T-cell (primary cell): Measurements from ENCODE around the gene PLA2G12B. TPM values are rescaled to one million over a fixed set of nuclear protein-coding genes. Genes with fewer than 3 reads are reported as not detected.

ENCODE experiments used
- ATAC-seq, 4 experiments: fragments of 200-7000 bp in 3 of 4; fragments of 150-1000 bp in 1 of 4; cut with Tn5 transposase; replicated peaks in 1 of 4; 1 replicate in 3 of 4; 2 replicates in 1 of 4; pipeline ENCODE4 v1.10.0; 2021; ENCODE audit warnings: moderate library complexity in 3 of 4, mild to moderate bottlenecking in 2 of 4, moderate number of reproducible peaks in 1 of 4
- CTCF ChIA-PET, 2 donors: fragments of 300-600 bp; sonication (Branson Sonifier 250); formaldehyde crosslinking; loops; one replicate each; lab custom pipeline; 2022; ENCODE audit warnings: antibody characterized with exemption in 2 of 2; lab: Charles Lee
- POLR2A ChIA-PET, 2 donors: fragments of 300-600 bp; sonication (Branson Sonifier 250); formaldehyde crosslinking; loops; one replicate each; lab custom pipeline; 2022; ENCODE audit warnings: antibody characterized with exemption in 2 of 2; lab: Charles Lee
- DNase-seq, 35 experiments: peaks; one replicate each; pipeline versions ENCODE4 v3.0.0 to v3.0.0-alpha.2; 2013 to 2023
- H3K27ac ChIP-seq: one replicate; pipeline ENCODE4 v1.5.1; 2013; ENCODE audit warnings: low read length
- H3K27me3 ChIP-seq, 2 experiments: replicated peaks in 1 of 2; 1 replicate in 1 of 2; 2 replicates in 1 of 2; pipeline versions ENCODE4 v1.6.1 to v1.7.0; 2013; ENCODE audit warnings: low read length in 1 of 2, mixed read lengths in 1 of 2; ENCODE audit not compliant: control insufficient read depth in 2 of 2, insufficient read depth in 2 of 2; ENCODE audit errors: extremely low read depth in 1 of 2
- H3K36me3 ChIP-seq, 2 donors: 1 replicate in 1 of 2; 2 replicates in 1 of 2; pipeline versions ENCODE4 v1.6.1 to v1.7.0; 2013; ENCODE audit warnings: low read length in 1 of 2; ENCODE audit not compliant: control insufficient read depth in 2 of 2, insufficient read depth in 1 of 2; ENCODE audit errors: extremely low read depth in 1 of 2
- H3K4me1 ChIP-seq, 2 experiments: 1 replicate in 1 of 2; 2 replicates in 1 of 2; pipeline versions ENCODE4 v1.6.1 to v1.7.0; 2013; ENCODE audit warnings: low read length in 2 of 2, mixed read lengths in 1 of 2; ENCODE audit not compliant: insufficient read depth in 2 of 2, control insufficient read depth in 1 of 2; ENCODE audit errors: extremely low read depth in 1 of 2
- H3K4me3 ChIP-seq, 2 donors: 1 replicate in 1 of 2; 2 replicates in 1 of 2; pipeline versions ENCODE4 v1.5.1 to v1.7.0; 2013; ENCODE audit warnings: mild to moderate bottlenecking in 2 of 2, low read length in 1 of 2, moderate library complexity in 1 of 2; ENCODE audit not compliant: control insufficient read depth in 1 of 2; ENCODE audit errors: extremely low read depth in 1 of 2
- H3K9me3 ChIP-seq: 2 replicates; pipeline ENCODE4 v1.7.0; 2013
- H3K27ac Mint-ChIP-seq, 2 donors: one replicate each; pipeline ENCODE4 v1.8.0; 2020 to 2021; ENCODE audit warnings: mild to moderate bottlenecking in 2 of 2, mixed read lengths in 2 of 2
- H3K27me3 Mint-ChIP-seq, 2 donors: one replicate each; pipeline ENCODE4 v1.8.0; 2021 to 2022; ENCODE audit warnings: mixed read lengths in 2 of 2
- H3K36me3 Mint-ChIP-seq: one replicate; pipeline ENCODE4 v1.8.0; 2021; ENCODE audit warnings: mixed read lengths
- H3K4me1 Mint-ChIP-seq, 3 donors: one replicate each; pipeline ENCODE4 v1.8.0; 2020 to 2022; ENCODE audit warnings: mixed read lengths in 3 of 3, mild to moderate bottlenecking in 1 of 3
- H3K4me3 Mint-ChIP-seq, 3 donors: one replicate each; pipeline ENCODE4 v1.8.0; 2020 to 2022; ENCODE audit warnings: mild to moderate bottlenecking in 3 of 3, mixed read lengths in 3 of 3, moderate library complexity in 3 of 3
- H3K9me3 Mint-ChIP-seq, 3 donors: one replicate each; pipeline ENCODE4 v1.8.0; 2020 to 2022; ENCODE audit warnings: mixed read lengths in 3 of 3
- WGBS: methylation state at CpG from one replicate; pipeline ENCODE4 v1.1.5; 2013; ENCODE audit warnings: missing lambda C conversion rate; ENCODE audit not compliant: insufficient coverage; 5-methylcytosine and 5-hydroxymethylcytosine counted together
- total RNA-seq, 35 experiments: library from RNA in 6 of 35; stranded (reverse) in 6 of 35; fragments of 120-200 nt in 1 of 35; gene quantifications; one replicate each; pipeline versions ENCODE4 v1.2.1 to v1.2.4 and lab custom pipeline; 2013 to 2026

Gene PLA2G12B
- total RNA-seq, 5 donors from 2014 or later (not counting 1 experiment from before 2014, with no cell fraction given), result not detected

DNA sequence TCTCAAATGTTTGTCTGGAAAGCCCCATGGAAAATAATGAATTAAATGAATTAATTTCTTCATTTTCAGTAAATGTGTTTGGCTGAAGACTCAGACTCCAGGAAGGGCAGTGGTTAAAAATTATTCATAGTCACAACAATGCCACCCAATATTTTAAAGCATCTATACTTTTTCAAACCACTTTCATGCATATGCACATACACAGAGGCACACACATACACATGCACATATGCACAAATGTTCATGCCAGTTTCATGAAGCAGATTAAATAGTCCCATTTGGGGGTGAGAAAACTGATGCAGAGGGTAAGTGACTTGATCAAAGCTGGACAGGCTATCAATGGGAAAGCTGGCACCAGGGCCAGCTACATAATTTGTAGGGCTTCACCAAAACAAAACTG is 1.4 kb upstream of the PLA2G12B start:
- no peak for DNase-seq
- Mint-ChIP-seq H3K27me3 (peaks cover 9 to 12% of the 10 kb centered on the region in 2 donors), H3K4me3 (no peak overlapping the region), H3K4me1 (no peaks in the 10 kb centered on the region), H3K27ac (no peak overlapping the region), H3K9me3 (no peaks in the 10 kb centered on the region), H3K36me3 (no peaks in the 10 kb centered on the region)
- CTCF ChIA-PET, result no interaction called here
- peaks cover 0 to 15% of the 10 kb centered on the region in 2 experiments for H3K27me3 ChIP-seq
- no peaks in the 10 kb centered on the region for H3K4me1 ChIP-seq
- H3K9me3 ChIP-seq, result no peaks in the 10 kb centered on the region
- POLR2A ChIA-PET, result no interaction called here
- no peak overlapping the region for H3K4me3 ChIP-seq
- H3K27ac ChIP-seq, result no peak overlapping the region
- no peak for ATAC-seq
- H3K36me3 ChIP-seq, result no peaks in the 10 kb centered on the region

DNA sequence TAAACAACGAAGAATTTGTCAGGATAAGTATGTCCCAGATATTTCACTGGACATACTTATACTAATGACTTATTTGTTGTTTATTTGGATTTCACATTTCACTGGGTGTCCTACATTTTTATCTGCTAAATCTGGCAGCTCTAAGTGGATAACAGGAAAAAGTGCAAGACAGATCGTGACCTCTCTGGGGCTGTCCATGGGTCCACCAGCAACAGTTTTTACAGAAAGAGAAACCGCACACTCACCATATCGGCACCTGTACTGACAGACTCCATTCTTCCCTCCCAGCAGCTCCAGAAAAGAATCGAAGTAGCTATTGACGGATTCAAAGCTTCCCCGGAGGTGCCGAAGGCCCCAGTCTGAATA is 393 bp downstream of the PLA2G12B start:
- no peak for DNase-seq
- H3K36me3 Mint-ChIP-seq, result no peaks in the 10 kb centered on the region
- no peaks in the 10 kb centered on the region for H3K9me3 Mint-ChIP-seq
- no peak for ATAC-seq
- Histone ChIP-seq H3K27me3 (peaks cover 0 to 19% of the 10 kb centered on the region in 2 experiments), H3K36me3 (no peaks in the 10 kb centered on the region), H3K27ac (no peak overlapping the region), H3K4me3 (no peak overlapping the region), H3K9me3 (no peaks in the 10 kb centered on the region), H3K4me1 (no peaks in the 10 kb centered on the region)
- no peak overlapping the region for H3K4me3 Mint-ChIP-seq
- no peaks in the 10 kb centered on the region for H3K4me1 Mint-ChIP-seq
- POLR2A ChIA-PET, result no interaction called here
- CTCF ChIA-PET, result no interaction called here
- H3K27me3 Mint-ChIP-seq, result peaks cover 12 to 15% of the 10 kb centered on the region in 2 donors
- H3K27ac Mint-ChIP-seq, result no peak overlapping the region
- WGBS, result 84% methylated on average over 7 of the region's 8 CpGs

GRCh38 chr10:72953687-72954086 is 919 bp downstream of the PLA2G12B start:
- Histone ChIP-seq H3K36me3 (no peaks in the 10 kb centered on the region), H3K4me3 (no peak overlapping the region), H3K27ac (no peak overlapping the region), H3K4me1 (no peaks in the 10 kb centered on the region), H3K27me3 (peaks cover 0 to 19% of the 10 kb centered on the region in 2 experiments), H3K9me3 (no peaks in the 10 kb centered on the region)
- ATAC-seq, result no peak
- Mint-ChIP-seq H3K27me3 (peaks cover 12 to 19% of the 10 kb centered on the region in 2 donors), H3K27ac (no peak overlapping the region), H3K36me3 (no peaks in the 10 kb centered on the region), H3K4me1 (no peaks in the 10 kb centered on the region), H3K9me3 (no peaks in the 10 kb centered on the region), H3K4me3 (no peak overlapping the region)
- POLR2A ChIA-PET, result no interaction called here
- no peak for DNase-seq
- CTCF ChIA-PET, result no interaction called here
- 60% methylated on average over 2 of the region's 8 CpGs for WGBS

DNA sequence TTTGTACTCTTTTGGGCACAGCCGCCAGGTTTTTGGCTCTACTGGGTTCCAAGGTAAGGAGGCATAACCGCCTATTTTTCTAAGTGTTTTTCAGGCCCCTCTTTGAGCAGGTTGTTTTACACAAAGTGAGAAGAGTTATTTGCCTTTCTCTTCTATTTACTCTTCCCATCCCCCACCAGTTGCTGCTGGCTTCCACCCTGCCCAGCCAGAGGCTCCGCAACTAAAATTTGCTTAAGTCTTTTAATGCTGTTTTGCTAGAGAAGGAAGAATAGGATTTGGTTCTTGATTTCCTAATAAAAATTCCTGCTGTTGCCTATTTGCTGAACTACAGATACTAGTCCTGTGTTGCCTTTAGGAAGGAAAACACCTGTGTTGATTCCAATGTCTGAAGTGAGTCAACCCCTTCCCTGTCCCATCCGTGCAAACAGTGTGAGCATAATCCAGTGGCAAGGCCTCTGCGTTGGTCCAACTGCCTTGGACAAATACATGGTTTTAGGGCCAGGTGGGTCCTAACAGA is 1.9 kb downstream of the PLA2G12B start:
- Mint-ChIP-seq H3K4me1 (no peaks in the 10 kb centered on the region), H3K27ac (no peak overlapping the region), H3K9me3 (no peaks in the 10 kb centered on the region), H3K27me3 (peaks cover 12 to 16% of the 10 kb centered on the region in 2 donors), H3K4me3 (no peak overlapping the region), H3K36me3 (no peaks in the 10 kb centered on the region)
- no peak for ATAC-seq
- Histone ChIP-seq H3K9me3 (no peaks in the 10 kb centered on the region), H3K4me1 (no peaks in the 10 kb centered on the region), H3K4me3 (no peak overlapping the region), H3K27ac (no peak overlapping the region), H3K27me3 (peaks cover 0 to 16% of the 10 kb centered on the region in 2 experiments), H3K36me3 (no peaks in the 10 kb centered on the region)
- ChIA-PET CTCF (no interaction called here), POLR2A (no interaction called here)
- 71% methylated on average over 1 of the region's 5 CpGs for WGBS
- no peak for DNase-seq

GRCh38 chr10:72952189-72952588 is 2.4 kb downstream of the PLA2G12B start:
- H3K9me3 ChIP-seq, result no peaks in the 10 kb centered on the region
- Mint-ChIP-seq H3K27ac (no peak overlapping the region), H3K9me3 (no peaks in the 10 kb centered on the region), H3K4me3 (no peak overlapping the region), H3K4me1 (no peaks in the 10 kb centered on the region), H3K27me3 (peaks cover 16 to 19% of the 10 kb centered on the region in 2 donors), H3K36me3 (no peaks in the 10 kb centered on the region)
- ATAC-seq, result no peak
- no peak overlapping the region for H3K4me3 ChIP-seq
- CTCF ChIA-PET, result no interaction called here
- peaks cover 0 to 18% of the 10 kb centered on the region in 2 experiments for H3K27me3 ChIP-seq
- no peak for DNase-seq
- no peak overlapping the region for H3K27ac ChIP-seq
- no peaks in the 10 kb centered on the region for H3K36me3 ChIP-seq
- no peaks in the 10 kb centered on the region for H3K4me1 ChIP-seq
- POLR2A ChIA-PET, result no interaction called here
- WGBS, result 78% methylated on average over 3 of the region's 6 CpGs

GRCh38 chr10:72951760-72952159 is 2.8 kb downstream of the PLA2G12B start:
- Mint-ChIP-seq H3K4me3 (no peak overlapping the region), H3K27ac (no peak overlapping the region), H3K27me3 (peaks cover 17 to 19% of the 10 kb centered on the region in 2 donors), H3K4me1 (no peaks in the 10 kb centered on the region), H3K9me3 (no peaks in the 10 kb centered on the region), H3K36me3 (no peaks in the 10 kb centered on the region)
- CTCF ChIA-PET, result no interaction called here
- POLR2A ChIA-PET, result no interaction called here
- DNase-seq (no peak), ATAC-seq (no peak)
- Histone ChIP-seq H3K9me3 (no peaks in the 10 kb centered on the region), H3K27me3 (peaks cover 0 to 20% of the 10 kb centered on the region in 2 experiments), H3K4me1 (no peaks in the 10 kb centered on the region), H3K27ac (no peak overlapping the region), H3K4me3 (no peak overlapping the region), H3K36me3 (no peaks in the 10 kb centered on the region)
- WGBS, result no CpG with 5 or more reads among the region's 3 CpGs

DNA sequence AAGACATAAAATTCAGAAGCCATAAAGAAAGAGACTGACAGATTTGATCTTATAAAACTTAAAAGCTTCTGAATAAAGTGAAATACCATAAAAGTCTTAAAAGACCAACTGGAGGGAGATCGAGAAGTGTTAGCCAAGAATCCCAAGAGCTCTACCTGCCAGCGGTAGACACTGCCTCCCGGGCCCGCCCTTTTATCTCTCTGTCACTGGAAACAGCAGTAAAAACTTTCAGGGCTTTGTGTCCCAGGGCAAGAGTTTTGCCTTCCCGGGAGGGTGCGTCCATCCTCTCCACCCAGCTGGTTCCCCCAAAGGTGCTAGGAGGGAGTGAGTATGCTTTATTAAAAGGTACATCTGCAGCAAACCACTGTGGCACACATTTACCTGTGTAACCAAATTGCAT is 5.8 kb downstream of the PLA2G12B start:
- Histone ChIP-seq H3K27ac (no peak overlapping the region), H3K36me3 (no peaks in the 10 kb centered on the region), H3K4me1 (no peaks in the 10 kb centered on the region), H3K4me3 (no peak overlapping the region), H3K27me3 (peaks cover 0 to 21% of the 10 kb centered on the region in 2 experiments), H3K9me3 (no peaks in the 10 kb centered on the region)
- ChIA-PET POLR2A (no interaction called here), CTCF (no interaction called here)
- H3K4me1 Mint-ChIP-seq, result no peaks in the 10 kb centered on the region
- no peaks in the 10 kb centered on the region for H3K9me3 Mint-ChIP-seq
- ATAC-seq (no peak), DNase-seq (no peak)
- no peak overlapping the region for H3K27ac Mint-ChIP-seq
- 85% methylated on average over 4 of the region's 6 CpGs for WGBS
- H3K4me3 Mint-ChIP-seq, result no peak overlapping the region
- no peaks in the 10 kb centered on the region for H3K36me3 Mint-ChIP-seq
- H3K27me3 Mint-ChIP-seq, result peaks cover 18 to 30% of the 10 kb centered on the region in 2 donors
